ENCODE measurements around the gene ENTPD8. TPM values are rescaled to one million over a fixed set of nuclear protein-coding genes. Genes with fewer than 3 reads are reported as not detected.

ENTPD8 gene
- total and polyA plus RNA-seq, 2 of the 13 experiments (the other 11 are each of a cell fraction or from before 2014, with no cell fraction given): 0.26 to 0.44 TPM

- TF ChIP-seq NFYB (CRISPR knock-in tag; IDR thresholded peaks at IDR 0.05) (no peak), DMTF1 (CRISPR knock-in tag; IDR thresholded peaks at IDR 0.05) (no peak), HNF4G (IDR thresholded peaks at IDR 0.05; ENCODE audit: borderline replicate concordance, low read depth, low read length) (no peak), HNF4G (CRISPR knock-in tag; IDR thresholded peaks at IDR 0.05; ENCODE audit: borderline replicate concordance, low read depth) (no peak), ELF3 (CRISPR knock-in tag; IDR thresholded peaks at IDR 0.05) (no peak), ADNP (CRISPR knock-in tag; IDR thresholded peaks at IDR 0.05) (no peak), KAT2B (IDR thresholded peaks at IDR 0.05; ENCODE audit: borderline replicate concordance, low read depth, low read length) (no peak), ELK4 (CRISPR knock-in tag; IDR thresholded peaks at IDR 0.05; ENCODE audit: borderline replicate concordance) (no peak), POLR2AphosphoS5 (IDR thresholded peaks at IDR 0.05; ENCODE audit: low read depth, low read length) (no peak), SATB2 (CRISPR knock-in tag; IDR thresholded peaks at IDR 0.05) (no peak), ZBTB10 (CRISPR knock-in tag; IDR thresholded peaks at IDR 0.05; ENCODE audit: borderline replicate concordance) (no peak), ZSCAN31 (CRISPR knock-in tag; IDR thresholded peaks at IDR 0.05; ENCODE audit: low read depth) (0 out of 2 replicates have a peak, but pooled peaks have one; percentile 56), TEAD2 (CRISPR knock-in tag; IDR thresholded peaks at IDR 0.05) (no peak), THAP7 (CRISPR knock-in tag; IDR thresholded peaks at IDR 0.05) (no peak), ZNF749 (CRISPR knock-in tag; IDR thresholded peaks at IDR 0.05; ENCODE audit: borderline replicate concordance) (no peak), MYNN (CRISPR knock-in tag; IDR thresholded peaks at IDR 0.05; ENCODE audit: low read depth) (no peak), PHB2 (IDR thresholded peaks at IDR 0.05; ENCODE audit: partially characterized antibody) (no peak), TRIM24 (CRISPR knock-in tag; IDR thresholded peaks at IDR 0.05) (no peak), KMT2B (CRISPR knock-in tag; IDR thresholded peaks at IDR 0.05) (no peak), KDM6A (CRISPR knock-in tag; IDR thresholded peaks at IDR 0.05; ENCODE audit: low read depth) (no peak), ZNF879 (CRISPR knock-in tag; IDR thresholded peaks at IDR 0.05) (no peak), SALL2 (CRISPR knock-in tag; IDR thresholded peaks at IDR 0.05) (peak; percentile 71; the same call in 1 of the 2 replicates), ZNF232 (CRISPR knock-in tag; IDR thresholded peaks at IDR 0.05; ENCODE audit: borderline replicate concordance) (no peak), ZNF777 (CRISPR knock-in tag; IDR thresholded peaks at IDR 0.05) (peak; percentile 98), TGIF2 (CRISPR knock-in tag; IDR thresholded peaks at IDR 0.05) (no peak), RAD51 (IDR thresholded peaks at IDR 0.05; ENCODE audit: borderline replicate concordance) (no peak)
Measured at GRCh38 chr9:137406876-137407589, 34.1 kb downstream of the ENTPD8 start (continued).
